Measurements from ENCODE around the gene ASGR2.

Gene ASGR2

GRCh38 chr17:7114875-7115614 is 423 bp upstream of the ASGR2 start:
- H3K27me3 ChIP-seq: no peaks in the 10 kb centered on the region
- no peak for DNase-seq
- H3K9me3 ChIP-seq: no peaks in the 10 kb centered on the region
- H3K36me3 ChIP-seq: no peaks in the 10 kb centered on the region
- no peaks in the 10 kb centered on the region for H3K4me1 ChIP-seq
- no peak for TF ChIP-seq CTCF (IDR thresholded peaks at IDR 0.05; ENCODE audit: low read depth, low read length)
- no peak overlapping the region for H3K4me3 ChIP-seq (ENCODE audit: low read depth, low read length)

- no peaks in the 10 kb centered on the region for H3K9me3 ChIP-seq
- no peak for DNase-seq
- no peak overlapping the region for H3K4me3 ChIP-seq (ENCODE audit: low read depth, low read length)
- H3K36me3 ChIP-seq: no peaks in the 10 kb centered on the region
- no peaks in the 10 kb centered on the region for H3K27me3 ChIP-seq
- no peaks in the 10 kb centered on the region for H3K4me1 ChIP-seq
- TF ChIP-seq CTCF (IDR thresholded peaks at IDR 0.05; ENCODE audit: low read depth, low read length): no peak
Measured at GRCh38 chr17:7113273-7114071, 1.1 kb downstream of the ASGR2 start.

- no peaks in the 10 kb centered on the region for H3K4me1 ChIP-seq
- no peak for TF ChIP-seq CTCF (IDR thresholded peaks at IDR 0.05; ENCODE audit: low read depth, low read length)
- no peaks in the 10 kb centered on the region for H3K27me3 ChIP-seq
- no peaks in the 10 kb centered on the region for H3K9me3 ChIP-seq
- no peaks in the 10 kb centered on the region for H3K36me3 ChIP-seq
- DNase-seq: no peak
- no peak overlapping the region for H3K4me3 ChIP-seq (ENCODE audit: low read depth, low read length)
Measured at GRCh38 chr17:7112510-7113108, 2.0 kb downstream of the ASGR2 start.

GRCh38 chr17:7111784-7112509 is 2.7 kb downstream of the ASGR2 start:
- no peaks in the 10 kb centered on the region for H3K4me1 ChIP-seq
- no peaks in the 10 kb centered on the region for H3K27me3 ChIP-seq
- no peak for DNase-seq
- no peaks in the 10 kb centered on the region for H3K9me3 ChIP-seq
- no peak for TF ChIP-seq CTCF (IDR thresholded peaks at IDR 0.05; ENCODE audit: low read depth, low read length)
- H3K36me3 ChIP-seq: no peaks in the 10 kb centered on the region
- no peak overlapping the region for H3K4me3 ChIP-seq (ENCODE audit: low read depth, low read length)

- no peak for DNase-seq
- Histone ChIP-seq H3K4me3 (ENCODE audit: low read depth, low read length) (no peak overlapping the region), H3K27me3 (no peaks in the 10 kb centered on the region), H3K4me1 (no peaks in the 10 kb centered on the region), H3K36me3 (no peaks in the 10 kb centered on the region), H3K9me3 (no peaks in the 10 kb centered on the region)
- no peak for TF ChIP-seq CTCF (IDR thresholded peaks at IDR 0.05; ENCODE audit: low read depth, low read length)
Measured at GRCh38 chr17:7110617-7111306, 3.9 kb downstream of the ASGR2 start.
